HFFc6 (cell line): ENCODE data around the gene TMEM74B. TPM values are rescaled to one million over a fixed set of nuclear protein-coding genes. Genes with fewer than 3 reads are reported as not detected.

Experiments used
- DNase-seq: peaks from one replicate; pipeline ENCODE4 v3.0.0-alpha.2; 2018
- H3K27ac Mint-ChIP-seq: 2 replicates; pipeline ENCODE4 v1.8.0; 2020; ENCODE audit warnings: mild to moderate bottlenecking, mixed read lengths
- H3K27me3 Mint-ChIP-seq: 2 replicates; pipeline ENCODE4 v1.8.0; 2021; ENCODE audit warnings: mild to moderate bottlenecking, moderate library complexity, mixed read lengths; ENCODE audit not compliant: insufficient read depth
- H3K36me3 Mint-ChIP-seq: 2 replicates; pipeline ENCODE4 v1.8.0; 2021; ENCODE audit warnings: low read depth, mixed read lengths
- H3K4me1 Mint-ChIP-seq: 2 replicates; pipeline ENCODE4 v1.8.0; 2020; ENCODE audit warnings: low read depth, mixed read lengths
- H3K4me3 Mint-ChIP-seq: 2 replicates; pipeline ENCODE4 v1.8.0; 2020; ENCODE audit warnings: mild to moderate bottlenecking, moderate library complexity, mixed read lengths
- H3K9me3 Mint-ChIP-seq: 2 replicates; pipeline ENCODE4 v1.8.0; 2020; ENCODE audit warnings: mild to moderate bottlenecking, mixed read lengths
- CTCF ChIP-seq: fragments of 200-600 bp; sonication (generic); IDR thresholded peaks from 2 replicates; pipeline ENCODE4 v1.5.0; 2021; ENCODE audit warnings: antibody characterized with exemption, mild to moderate bottlenecking
- total RNA-seq, 6 experiments: library from RNA; stranded (reverse); fragmentation: NEBNext Ultra II Directional; extraction: Animal tissue kit (Norgen Biotek cat#: 25700); gene quantifications; 2 replicates in 1 of 6; 3 replicates in 5 of 6; pipeline ENCODE4 v1.2.3, GENCODE V29; 2021

The TMEM74B gene
- total RNA-seq, 6 experiments from 2014 or later: not detected

DNA sequence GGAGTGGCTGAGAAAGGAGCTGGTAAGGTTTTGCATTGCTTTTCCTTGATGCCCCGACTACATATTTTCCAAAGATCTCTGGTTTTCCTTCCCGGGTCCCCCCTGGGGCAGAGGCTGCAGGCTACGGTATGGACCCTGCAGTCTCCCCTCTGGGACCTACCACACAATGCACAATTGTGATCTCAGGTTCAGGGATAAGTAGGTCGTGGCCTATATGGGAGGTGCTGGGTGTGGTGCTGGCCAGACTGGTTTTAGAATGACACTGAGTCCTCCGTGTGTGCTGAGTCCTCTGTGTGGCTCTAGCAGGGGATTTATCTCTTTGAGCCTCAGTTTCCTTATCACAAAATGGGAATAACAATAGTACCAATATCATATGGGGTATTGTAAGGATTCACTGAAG is 18.8 kb upstream of the TMEM74B start:
- H3K4me3 Mint-ChIP-seq: no peak overlapping the region
- H3K9me3 Mint-ChIP-seq: no peaks in the 10 kb centered on the region
- no peak overlapping the region for H3K27ac Mint-ChIP-seq
- peaks cover 26% of the 10 kb centered on the region for H3K27me3 Mint-ChIP-seq
- no peak for TF ChIP-seq CTCF
- H3K36me3 Mint-ChIP-seq: no peaks in the 10 kb centered on the region
- no peak for DNase-seq
- H3K4me1 Mint-ChIP-seq: peaks cover 9% of the 10 kb centered on the region; the same call in 1 of the 2 replicates

DNA sequence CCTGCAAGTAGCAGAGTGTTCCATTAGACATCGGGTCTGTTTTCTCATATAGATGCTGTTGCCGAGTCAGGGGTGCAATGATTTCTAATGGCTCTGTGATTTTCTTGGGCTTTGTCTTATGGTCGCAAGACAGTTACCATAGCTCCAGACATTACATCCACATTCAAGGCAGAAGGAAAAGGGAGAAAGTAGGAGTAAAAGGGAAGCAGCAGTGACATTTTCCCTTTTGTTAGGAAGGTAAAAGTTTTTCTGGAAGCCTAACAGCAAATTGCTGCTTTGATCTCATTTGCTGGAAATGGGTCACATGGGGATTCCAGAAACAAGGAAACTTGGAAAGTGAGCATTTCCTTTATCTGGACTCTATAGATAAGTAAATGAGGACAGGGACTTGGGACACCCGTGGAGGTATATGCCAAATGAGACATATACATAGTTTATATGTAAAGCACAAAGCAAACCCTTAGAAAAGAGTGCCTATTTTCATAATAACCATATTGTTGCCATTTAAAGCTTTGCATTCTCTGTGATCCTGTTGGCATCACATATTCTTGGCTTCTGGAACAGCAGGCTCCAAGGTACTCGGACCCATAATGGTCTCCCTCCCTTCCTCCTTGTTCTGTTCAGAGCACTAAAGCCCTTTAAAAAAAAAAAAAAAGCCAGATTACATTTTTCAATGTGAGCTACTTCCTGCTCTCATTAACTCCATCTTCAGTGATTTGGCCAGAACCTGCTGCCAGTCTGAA is 18.2 kb upstream of the TMEM74B start, which contains the start of gene C20orf202:
TSS of gene C20orf202 (plus strand) at position 693 of the 743 bp plus-strand sequence. CDS start 132 bp downstream, outside the sequence.
- Mint-ChIP-seq H3K4me1 (peaks cover 9% of the 10 kb centered on the region; the same call in 1 of the 2 replicates), H3K4me3 (no peak within 1 kb of the TSS), H3K27ac (no peak within 1 kb of the TSS), H3K36me3 (no peaks in the 10 kb centered on the region), H3K9me3 (no peaks in the 10 kb centered on the region), H3K27me3 (peaks cover 24% of the 10 kb centered on the region)
- no peak for TF ChIP-seq CTCF
- no peak for DNase-seq

GRCh38 chr20:1199964-1200363 is 15.2 kb upstream of the TMEM74B start:
- H3K36me3 Mint-ChIP-seq: no peaks in the 10 kb centered on the region
- TF ChIP-seq CTCF: no peak
- H3K9me3 Mint-ChIP-seq: no peaks in the 10 kb centered on the region
- no peak overlapping the region; the same call in 1 of the 2 replicates for H3K4me3 Mint-ChIP-seq
- DNase-seq: no peak
- H3K27me3 Mint-ChIP-seq: peaks cover 20% of the 10 kb centered on the region
- H3K27ac Mint-ChIP-seq: no peak overlapping the region
- H3K4me1 Mint-ChIP-seq: peaks cover 9% of the 10 kb centered on the region; the same call in 1 of the 2 replicates

GRCh38 chr20:1199212-1199873 is 14.6 kb upstream of the TMEM74B start:
- no peak overlapping the region for H3K4me3 Mint-ChIP-seq

GRCh38 chr20:1198751-1199150 is 14.0 kb upstream of the TMEM74B start:
- no peak for DNase-seq
- no peak for TF ChIP-seq CTCF
- Mint-ChIP-seq H3K36me3 (no peaks in the 10 kb centered on the region), H3K27ac (no peak overlapping the region), H3K27me3 (peaks cover 16% of the 10 kb centered on the region), H3K4me3 (no peak overlapping the region), H3K9me3 (no peaks in the 10 kb centered on the region), H3K4me1 (peaks cover 9% of the 10 kb centered on the region; the same call in 1 of the 2 replicates)

More at GRCh38 chr20:1199212-1199873, 14.6 kb upstream of the TMEM74B start:
- Mint-ChIP-seq H3K27ac (no peak overlapping the region), H3K4me1 (peaks cover 9% of the 10 kb centered on the region; the same call in 1 of the 2 replicates), H3K36me3 (no peaks in the 10 kb centered on the region), H3K9me3 (no peaks in the 10 kb centered on the region), H3K27me3 (peaks cover 18% of the 10 kb centered on the region)
- DNase-seq: no peak
- TF ChIP-seq CTCF: no peak
